HCT116 (cell line): ENCODE results near the gene CLIP4. TPM values are rescaled to one million over a fixed set of nuclear protein-coding genes. Genes with fewer than 3 reads are reported as not detected.

Experiments used
- ATAC-seq: fragments of 200-7000 bp; cut with Tn5 transposase; 2 replicates; pipeline ENCODE4 v1.9.1; 2020; ENCODE audit warnings: mild to moderate bottlenecking, moderate library complexity
- BruUV-seq: library from RNA; stranded (reverse); fragments of 400-500 nt; replicated peaks from 2 replicates; lab custom pipeline; 2021; lab: Mats Ljungman, UMichigan
- CTCF ChIA-PET: fragments of 300-600 bp; sonication (Branson Sonifier 250); formaldehyde crosslinking; loops from one replicate; lab custom pipeline; 2021; ENCODE audit warnings: antibody characterized with exemption; lab: Charles Lee
- POLR2A ChIA-PET: fragments of 300-600, 350-600 bp; sonication (Branson Sonifier 250); formaldehyde crosslinking; loops from one replicate; lab custom pipeline; 2021; ENCODE audit warnings: antibody characterized with exemption; lab: Charles Lee
- RAD21 ChIA-PET, 2 experiments: fragments of 300-600 bp; sonication (Branson Sonifier 250); formaldehyde crosslinking; loops; one replicate each; lab custom pipeline; 2023; ENCODE audit warnings: low total read pairs in 2 of 2; ENCODE audit not compliant: uncharacterized antibody in 2 of 2, unreplicated experiment in 2 of 2, low non-redundant PET in 1 of 2; lab: Charles Lee
- DNase-seq: peaks from one replicate; pipeline ENCODE4 v3.0.0-alpha.2; 2010; ENCODE audit warnings: low read depth, low spot score
- H2AFZ ChIP-seq: fragments of 200-600 bp; shearing (Covaris generic), sonication (generic); 2 replicates; pipeline ENCODE4 v1.6.1; 2017; ENCODE audit warnings: low read depth, mixed run types, mixed read lengths, antibody characterized with exemption, low read length; ENCODE audit not compliant: poor library complexity, severe bottlenecking
- H3K27ac ChIP-seq: 2 replicates; pipeline ENCODE4 v1.5.1; 2012; ENCODE audit warnings: low read depth, low read length
- H3K27me3 ChIP-seq: fragments of 200-600 bp; sonication (generic); 2 replicates; pipeline ENCODE4 v1.6.1; 2016; ENCODE audit warnings: mixed run types, low read length, mixed read lengths; ENCODE audit not compliant: insufficient read depth
- H3K36me3 ChIP-seq, 2 experiments: fragments of 200-500 bp in 1 of 2; fragments of 200-600 bp in 1 of 2; sonication (Bioruptor generic) in 1 of 2; sonication (generic) in 1 of 2; 2 replicates each; pipeline versions ENCODE4 v1.5.1 to v1.6.1; 2014 to 2016; ENCODE audit warnings: low read length in 2 of 2, inconsistent platforms in 1 of 2, mixed read lengths in 1 of 2, mixed run types in 1 of 2; ENCODE audit not compliant: insufficient read depth in 2 of 2, control insufficient read depth in 1 of 2
- H3K4me1 ChIP-seq, 2 experiments: fragments of 200-600 bp in 1 of 2; sonication (generic) in 1 of 2; 2 replicates each; pipeline versions ENCODE4 v1.5.1 to v1.6.1; 2012 to 2017; ENCODE audit warnings: low read length in 2 of 2, inconsistent platforms in 1 of 2, mild to moderate bottlenecking in 1 of 2, mixed read lengths in 1 of 2, mixed run types in 1 of 2, moderate library complexity in 1 of 2; ENCODE audit not compliant: insufficient read depth in 2 of 2, control insufficient read depth in 1 of 2
- H3K4me2 ChIP-seq: fragments of 200-600 bp; sonication (generic); 2 replicates; pipeline ENCODE4 v1.6.1; 2017; ENCODE audit warnings: mixed run types, low read length, mixed read lengths
- H3K4me3 ChIP-seq, 2 experiments: fragments of 200-600 bp in 1 of 2; sonication (generic) in 1 of 2; replicated peaks in 1 of 2; 2 replicates each; pipeline ENCODE4 v1.5.1; 2011 to 2016; ENCODE audit warnings: low read length in 2 of 2, control low read depth in 1 of 2, low read depth in 1 of 2, mild to moderate bottlenecking in 1 of 2, mixed read lengths in 1 of 2, mixed run types in 1 of 2
- H3K79me2 ChIP-seq: fragments of 200-600 bp; sonication (generic); 2 replicates; pipeline ENCODE4 v1.6.1; 2017; ENCODE audit warnings: mild to moderate bottlenecking, mixed run types, low read length, moderate library complexity, mixed read lengths; ENCODE audit not compliant: insufficient read depth
- H3K9ac ChIP-seq: fragments of 200-600 bp; sonication (generic); 2 replicates; pipeline ENCODE4 v1.6.1; 2016; ENCODE audit warnings: low read length, mixed read lengths
- H3K9me2 ChIP-seq: fragments of 200-600 bp; sonication (generic), shearing (Covaris generic); 2 replicates; pipeline ENCODE4 v1.6.1; 2017; ENCODE audit warnings: mixed run types, mild to moderate bottlenecking, moderate library complexity; ENCODE audit not compliant: insufficient read depth
- H3K9me3 ChIP-seq, 2 experiments: fragments of 200-500 bp in 1 of 2; fragments of 200-600 bp in 1 of 2; sonication (Bioruptor generic) in 1 of 2; sonication (generic) in 1 of 2; 2 replicates each; pipeline ENCODE4 v1.6.1; 2014 to 2017; ENCODE audit warnings: low read length in 2 of 2, mixed read lengths in 2 of 2, inconsistent platforms in 1 of 2, low read depth in 1 of 2, mild to moderate bottlenecking in 1 of 2, mixed run types in 1 of 2, moderate library complexity in 1 of 2; ENCODE audit not compliant: control insufficient read depth in 1 of 2, insufficient read depth in 1 of 2
- H4K20me1 ChIP-seq: fragments of 200-600 bp; sonication (generic), shearing (Covaris generic); 2 replicates; pipeline ENCODE4 v1.6.1; 2017; ENCODE audit warnings: mixed run types, mild to moderate bottlenecking, moderate library complexity; ENCODE audit not compliant: insufficient read depth
- CBX3 ChIP-seq: IDR thresholded peaks from 2 replicates; pipeline ENCODE4 v1.6.1; 2012; ENCODE audit warnings: low read depth
- CEBPB ChIP-seq: IDR thresholded peaks from 2 replicates; pipeline ENCODE4 v1.6.1; 2012; ENCODE audit warnings: low read depth
- EZH2 ChIP-seq: fragments of 200-600 bp; sonication (generic); IDR thresholded peaks from 2 replicates; pipeline ENCODE4 v1.6.1; 2017; ENCODE audit warnings: antibody characterized with exemption, mixed run types
- FOSL1 ChIP-seq: IDR thresholded peaks from 2 replicates; pipeline ENCODE4 v1.6.1; 2012; ENCODE audit warnings: low read depth
- JUND ChIP-seq: IDR thresholded peaks from 2 replicates; pipeline ENCODE4 v1.6.1; 2012
- RAD21 ChIP-seq: IDR thresholded peaks from 2 replicates; pipeline ENCODE4 v1.6.1; 2012; ENCODE audit warnings: low read depth, mild to moderate bottlenecking
- SIN3A ChIP-seq: IDR thresholded peaks from 2 replicates; pipeline ENCODE4 v1.6.1; 2012; ENCODE audit warnings: low read depth
- ZBTB33 ChIP-seq: IDR thresholded peaks from 2 replicates; pipeline ENCODE4 v1.6.1; 2011; ENCODE audit warnings: mild to moderate bottlenecking, low read length, moderate library complexity; ENCODE audit not compliant: insufficient replicate concordance; ENCODE audit errors: extremely low read depth
- ZFX ChIP-seq: fragments of 450-650 bp; IDR thresholded peaks from 2 replicates; pipeline ENCODE4 v1.6.1; 2017
- intact Hi-C: fragments of 100-400 bp; cut with micrococcal nuclease; formaldehyde crosslinking; loops from 2 replicates; pipeline ENCODE4 v1.10.0; 2022
- total RNA-seq: library from RNA; stranded (reverse); gene quantifications from one replicate; pipeline ENCODE4 v1.2.1, GENCODE V29; 2021; ENCODE audit not compliant: unreplicated experiment

Gene CLIP4
- total RNA-seq, 1 experiment from 2014 or later = 27.8 TPM

GRCh38 chr2:29072971-29073725 lies 42.1 kb upstream of the CLIP4 start:
- H3K4me3 ChIP-seq = no peak overlapping the region

More at GRCh38 chr2:29072971-29073725, 42.1 kb upstream of the CLIP4 start:
- no peaks in the 10 kb centered on the region for H3K79me2 ChIP-seq
- intact Hi-C loops = no loop called here
- no peak overlapping the region for H2AFZ ChIP-seq
- H3K27ac ChIP-seq = no peak overlapping the region
- BruUV-seq = no TSS peak
- no peaks in the 10 kb centered on the region for H3K27me3 ChIP-seq
- CTCF ChIA-PET = no interaction called here
- no peak overlapping the region for H3K4me2 ChIP-seq
- RAD21 ChIA-PET = no interaction called here
- ATAC-seq (no peak), DNase-seq (no peak)
- H3K4me1 ChIP-seq = peaks cover 0 to 6% of the 10 kb centered on the region in 2 experiments; a peak in 2 of 4 replicates
- POLR2A ChIA-PET = no interaction called here
- no peak overlapping the region for H3K9ac ChIP-seq
- no peaks in the 10 kb centered on the region for H3K36me3 ChIP-seq
- no peaks in the 10 kb centered on the region for H3K9me2 ChIP-seq
- TF ChIP-seq JUND = no peak
- TF ChIP-seq ZFX = no peak
- TF ChIP-seq CBX3 = no peak
- no peak for TF ChIP-seq ZBTB33
- TF ChIP-seq EZH2 = no peak
- no peak for TF ChIP-seq RAD21
- TF ChIP-seq CEBPB = no peak
- TF ChIP-seq FOSL1 = no peak
- no peak for TF ChIP-seq SIN3A
- no peaks in the 10 kb centered on the region for H3K9me3 ChIP-seq
- no peaks in the 10 kb centered on the region for H4K20me1 ChIP-seq
